ENCODE results near the gene TSFM. TPM values are rescaled to one million over a fixed set of nuclear protein-coding genes. Genes with fewer than 3 reads are reported as not detected.
A peak's percentile ranks its signal among the peaks of the same experiment; 100 is the strongest.

TSFM gene
- total RNA-seq, 5 donors from 2014 or later (not counting 1 experiment from before 2014, with no cell fraction given): 15.5 to 21.5 (median 20.2) TPM

GRCh38 chr12:57809425-57809824 lies 26.8 kb downstream of the TSFM start:
- Mint-ChIP-seq H3K36me3 (peaks cover 26% of the 10 kb centered on the region), H3K27me3 (no peaks in the 10 kb centered on the region), H3K4me3 (no peak overlapping the region), H3K27ac (no peak overlapping the region), H3K4me1 (peaks cover 0 to 2% (median 0%) of the 10 kb centered on the region in 3 donors), H3K9me3 (no peaks in the 10 kb centered on the region)
- Histone ChIP-seq H3K36me3 (ENCODE audit: control insufficient read depth in 2 of 2, extremely low read depth in 1 of 2, insufficient read depth in 1 of 2, low read length in 1 of 2) (peaks cover 4 to 27% of the 10 kb centered on the region in 2 donors), H3K4me1 (ENCODE audit: control insufficient read depth in 1 of 2, extremely low read depth in 1 of 2, insufficient read depth in 2 of 2, low read length in 2 of 2) (no peaks in the 10 kb centered on the region), H3K27me3 (replicated peaks in 1 of 2; ENCODE audit: control insufficient read depth in 2 of 2, extremely low read depth in 1 of 2, insufficient read depth in 2 of 2, low read length in 1 of 2) (no peaks in the 10 kb centered on the region), H3K9me3 (no peaks in the 10 kb centered on the region), H3K27ac (ENCODE audit: low read length) (no peak overlapping the region), H3K4me3 (ENCODE audit: control insufficient read depth in 1 of 2, extremely low read depth in 1 of 2, low read length in 1 of 2) (no peak overlapping the region)
- ATAC-seq (replicated peaks in 1 of 4): no peak
- ChIA-PET CTCF (no interaction called here), POLR2A (no interaction called here)
- peak in 1 of 35 experiments; percentile 7 for DNase-seq
- WGBS (ENCODE audit: insufficient coverage): 100% methylated on average over 2 of the region's 3 CpGs

GRCh38 chr12:57810450-57810849 lies 27.9 kb downstream of the TSFM start:
- WGBS (ENCODE audit: insufficient coverage): 96% methylated on average over 5 of the region's 5 CpGs
- ATAC-seq (replicated peaks in 1 of 4): no peak
- Mint-ChIP-seq H3K36me3 (peaks cover 26% of the 10 kb centered on the region), H3K4me3 (no peak overlapping the region), H3K27ac (no peak overlapping the region), H3K4me1 (peaks cover 0 to 2% (median 0%) of the 10 kb centered on the region in 3 donors), H3K27me3 (no peaks in the 10 kb centered on the region), H3K9me3 (no peaks in the 10 kb centered on the region)
- ChIA-PET CTCF (interaction anchor here in 1 of 2 donors (1.0 kb wide), 1 partner anchor 27 kb away, joined by 3 read pairs; the partner anchor contains the start of gene TSFM), POLR2A (no interaction called here)
- peaks cover 4 to 27% of the 10 kb centered on the region in 2 donors for H3K36me3 ChIP-seq (ENCODE audit: control insufficient read depth in 2 of 2, extremely low read depth in 1 of 2, insufficient read depth in 1 of 2, low read length in 1 of 2)
- no peaks in the 10 kb centered on the region for H3K27me3 ChIP-seq (replicated peaks in 1 of 2; ENCODE audit: control insufficient read depth in 2 of 2, extremely low read depth in 1 of 2, insufficient read depth in 2 of 2, low read length in 1 of 2)
- no peaks in the 10 kb centered on the region for H3K4me1 ChIP-seq (ENCODE audit: control insufficient read depth in 1 of 2, extremely low read depth in 1 of 2, insufficient read depth in 2 of 2, low read length in 2 of 2)
- H3K9me3 ChIP-seq: no peaks in the 10 kb centered on the region
- DNase-seq: peak in 1 of 35 experiments; percentile 4
- H3K4me3 ChIP-seq (ENCODE audit: control insufficient read depth in 1 of 2, extremely low read depth in 1 of 2, low read length in 1 of 2): no peak overlapping the region
- H3K27ac ChIP-seq (ENCODE audit: low read length): no peak overlapping the region

- H3K9me3 ChIP-seq: no peaks in the 10 kb centered on the region
- Mint-ChIP-seq H3K4me3 (no peak overlapping the region), H3K4me1 (peaks cover 0 to 5% (median 3%) of the 10 kb centered on the region in 3 donors), H3K9me3 (no peaks in the 10 kb centered on the region), H3K27me3 (no peaks in the 10 kb centered on the region), H3K36me3 (peaks cover 24% of the 10 kb centered on the region), H3K27ac (no peak overlapping the region)
- H3K36me3 ChIP-seq (ENCODE audit: control insufficient read depth in 2 of 2, extremely low read depth in 1 of 2, insufficient read depth in 1 of 2, low read length in 1 of 2): peaks cover 7 to 27% of the 10 kb centered on the region in 2 donors
- ChIA-PET POLR2A (interaction anchor here in 1 of 2 donors (0.5 kb wide), 1 partner anchor 98 kb away, joined by 3 read pairs; no protein-coding TSS in a partner anchor), CTCF (no interaction called here)
- DNase-seq (no peak), ATAC-seq (replicated peaks in 1 of 4) (no peak)
- no peaks in the 10 kb centered on the region for H3K27me3 ChIP-seq (replicated peaks in 1 of 2; ENCODE audit: control insufficient read depth in 2 of 2, extremely low read depth in 1 of 2, insufficient read depth in 2 of 2, low read length in 1 of 2)
- no peak overlapping the region for H3K27ac ChIP-seq (ENCODE audit: low read length)
- H3K4me1 ChIP-seq (ENCODE audit: control insufficient read depth in 1 of 2, extremely low read depth in 1 of 2, insufficient read depth in 2 of 2, low read length in 2 of 2): no peaks in the 10 kb centered on the region
- H3K4me3 ChIP-seq (ENCODE audit: control insufficient read depth in 1 of 2, extremely low read depth in 1 of 2, low read length in 1 of 2): no peak overlapping the region
- 85% methylated on average over 2 of the region's 10 CpGs for WGBS (ENCODE audit: insufficient coverage)
These were observed 28.6 kb downstream of the TSFM start for GRCh38 chr12:57811028-57811755.

GRCh38 chr12:57813111-57813970 lies 30.8 kb downstream of the TSFM start:
- Histone ChIP-seq H3K4me3 (ENCODE audit: control insufficient read depth in 1 of 2, extremely low read depth in 1 of 2, low read length in 1 of 2) (no peak overlapping the region), H3K36me3 (ENCODE audit: control insufficient read depth in 2 of 2, extremely low read depth in 1 of 2, insufficient read depth in 1 of 2, low read length in 1 of 2) (peaks cover 3 to 15% of the 10 kb centered on the region in 2 donors), H3K9me3 (no peaks in the 10 kb centered on the region), H3K27ac (ENCODE audit: low read length) (no peak overlapping the region), H3K27me3 (replicated peaks in 1 of 2; ENCODE audit: control insufficient read depth in 2 of 2, extremely low read depth in 1 of 2, insufficient read depth in 2 of 2, low read length in 1 of 2) (no peaks in the 10 kb centered on the region), H3K4me1 (ENCODE audit: control insufficient read depth in 1 of 2, extremely low read depth in 1 of 2, insufficient read depth in 2 of 2, low read length in 2 of 2) (no peaks in the 10 kb centered on the region)
- 79% methylated on average over 10 of the region's 14 CpGs for WGBS (ENCODE audit: insufficient coverage)
- Mint-ChIP-seq H3K9me3 (no peaks in the 10 kb centered on the region), H3K27ac (no peak overlapping the region), H3K4me1 (peaks cover 0 to 6% (median 5%) of the 10 kb centered on the region in 3 donors), H3K27me3 (no peaks in the 10 kb centered on the region), H3K4me3 (no peak overlapping the region), H3K36me3 (peaks cover 18% of the 10 kb centered on the region)
- ChIA-PET POLR2A (interaction anchor here (0.6 to 0.7 kb wide), 2 partner anchors 20 to 31 kb away, joined by 3 to 13 read pairs; no protein-coding TSS in a partner anchor), CTCF (interaction anchor here in 1 of 2 donors (0.5 kb wide), 1 partner anchor 33 kb away, joined by 7 read pairs; the partner anchor contains the start of gene CTDSP2)
- DNase-seq (no peak), ATAC-seq (replicated peaks in 1 of 4) (no peak)

GRCh38 chr12:57813971-57814772 lies 31.6 kb downstream of the TSFM start:
- DNase-seq (no peak), ATAC-seq (replicated peaks in 1 of 4) (no peak)
- Mint-ChIP-seq H3K36me3 (peaks cover 22% of the 10 kb centered on the region), H3K4me3 (no peak overlapping the region), H3K4me1 (peaks cover 6 to 8% (median 6%) of the 10 kb centered on the region in 3 donors), H3K27ac (no peak overlapping the region), H3K9me3 (no peaks in the 10 kb centered on the region), H3K27me3 (no peaks in the 10 kb centered on the region)
- H3K9me3 ChIP-seq: no peaks in the 10 kb centered on the region
- ChIA-PET POLR2A (no interaction called here), CTCF (no interaction called here)
- H3K27ac ChIP-seq (ENCODE audit: low read length): no peak overlapping the region
- 90% methylated on average over 9 of the region's 17 CpGs for WGBS (ENCODE audit: insufficient coverage)
- no peaks in the 10 kb centered on the region for H3K27me3 ChIP-seq (replicated peaks in 1 of 2; ENCODE audit: control insufficient read depth in 2 of 2, extremely low read depth in 1 of 2, insufficient read depth in 2 of 2, low read length in 1 of 2)
- H3K36me3 ChIP-seq (ENCODE audit: control insufficient read depth in 2 of 2, extremely low read depth in 1 of 2, insufficient read depth in 1 of 2, low read length in 1 of 2): peaks cover 3 to 9% of the 10 kb centered on the region in 2 donors
- H3K4me3 ChIP-seq (ENCODE audit: control insufficient read depth in 1 of 2, extremely low read depth in 1 of 2, low read length in 1 of 2): no peak overlapping the region
- no peaks in the 10 kb centered on the region for H3K4me1 ChIP-seq (ENCODE audit: control insufficient read depth in 1 of 2, extremely low read depth in 1 of 2, insufficient read depth in 2 of 2, low read length in 2 of 2)
